Medulla oblongata (tissue), 1 donor: ENCODE results near the gene PNPLA5.
A peak's percentile ranks its signal among the peaks of the same experiment; 100 is the strongest.

Experiments used
- DNase-seq: peaks from one replicate; pipeline ENCODE4 v3.0.0-alpha.2; 2015; ENCODE audit errors: extremely low spot score

Gene PNPLA5

GRCh38 chr22:43901976-43902643 lies 10.3 kb upstream of the PNPLA5 start:
- no peak for DNase-seq

DNA sequence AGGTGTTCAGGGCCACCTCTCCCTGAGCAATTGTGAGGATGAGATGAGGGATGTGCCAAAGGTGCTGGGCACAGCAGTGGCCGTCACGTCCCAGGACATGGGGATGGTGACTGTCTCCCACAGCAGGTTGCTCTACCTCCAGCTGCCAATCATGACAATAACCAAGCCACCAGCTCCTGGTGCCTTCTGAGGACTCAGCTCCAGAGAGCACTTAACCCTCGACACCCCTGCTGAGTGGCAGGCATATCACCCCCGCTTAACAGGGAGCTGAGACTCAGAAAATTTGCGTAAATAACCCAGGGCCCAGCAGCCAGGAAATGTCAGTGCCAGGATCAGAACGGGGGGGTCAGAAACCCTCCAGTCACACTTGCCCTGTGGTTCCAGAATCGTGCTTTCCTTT lies 8.4 kb upstream of the PNPLA5 start:
- DNase-seq, result no peak

DNA sequence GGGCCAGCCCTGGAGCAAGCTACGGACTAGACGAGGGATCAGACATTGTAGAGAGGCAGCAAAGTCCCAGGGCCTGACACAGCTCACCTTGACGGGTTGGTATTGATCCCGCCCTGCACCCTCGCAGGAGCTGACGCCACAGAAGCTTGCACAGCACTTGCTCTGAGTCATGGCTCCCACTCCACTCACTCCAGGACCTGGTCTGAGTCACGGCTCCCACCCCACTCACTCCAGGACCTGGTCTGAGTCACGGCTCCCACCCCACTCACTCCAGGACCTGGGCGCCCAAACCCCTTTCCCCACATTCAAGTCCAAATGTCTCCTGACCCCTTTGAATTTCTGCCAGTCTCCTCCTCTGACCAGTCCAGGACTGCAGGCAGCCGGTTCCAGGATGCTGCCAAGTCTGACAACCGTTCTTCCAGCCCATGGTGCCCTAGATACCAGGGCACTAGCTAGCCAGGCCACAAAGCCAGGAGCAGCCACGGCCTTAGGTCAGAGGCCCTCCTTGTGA lies 6.0 kb upstream of the PNPLA5 start:
- DNase-seq, result no peak

DNA sequence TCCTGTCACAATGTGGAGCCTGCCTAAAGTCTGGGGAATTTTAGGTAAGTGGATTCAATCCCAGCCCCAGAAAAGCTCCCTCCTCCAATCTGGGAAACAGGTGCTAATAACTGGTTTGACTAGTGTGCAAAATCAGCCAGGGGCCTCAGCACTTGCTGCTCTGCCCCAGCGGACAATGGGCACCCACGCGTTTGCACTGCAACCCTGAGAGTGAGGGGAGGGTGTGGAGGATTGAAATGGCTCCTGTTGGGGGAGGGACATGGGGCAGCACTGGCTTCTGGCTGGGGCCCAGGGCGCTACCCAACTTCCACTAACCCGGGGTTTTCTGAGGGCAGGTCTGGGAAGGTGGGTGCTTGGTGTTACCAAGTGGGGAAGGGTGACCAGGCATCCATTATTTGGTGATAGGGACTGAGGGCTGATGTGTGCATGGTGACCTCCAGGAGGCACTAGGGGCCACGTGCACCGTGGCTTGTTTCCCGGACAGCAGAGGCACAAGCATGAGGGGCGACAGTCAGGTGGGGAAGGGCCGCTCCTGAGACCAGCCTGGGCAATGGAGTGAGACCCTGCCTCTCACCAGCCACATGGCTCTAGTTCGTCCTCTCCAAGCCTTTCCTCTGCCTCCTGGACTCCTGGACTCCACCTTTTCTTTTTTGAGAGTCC lies 4.3 kb upstream of the PNPLA5 start:
- DNase-seq, result no peak

- no peak for DNase-seq
Measured at GRCh38 chr22:43894122-43894521, 2.3 kb upstream of the PNPLA5 start.

DNA sequence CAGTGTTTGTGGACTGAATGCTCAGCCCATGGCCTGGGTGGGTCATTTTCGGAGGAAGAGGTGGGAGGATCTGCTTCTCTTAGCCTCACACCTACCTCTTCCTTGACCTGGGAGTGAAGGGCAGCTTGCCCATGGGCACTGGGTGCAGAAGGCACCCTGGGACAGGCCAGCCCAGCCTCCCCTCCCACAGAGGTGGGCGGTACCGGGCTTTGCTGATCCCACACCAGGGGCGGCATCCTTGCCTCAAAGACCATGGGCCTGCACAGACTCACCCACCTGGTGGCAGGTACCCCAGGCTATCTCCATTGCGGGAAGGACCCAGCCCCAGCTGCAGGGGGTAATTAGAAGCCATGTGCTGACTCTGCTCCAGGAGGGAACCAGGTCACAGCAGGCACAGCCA lies 1.5 kb upstream of the PNPLA5 start:
- DNase-seq, result no peak

DNA sequence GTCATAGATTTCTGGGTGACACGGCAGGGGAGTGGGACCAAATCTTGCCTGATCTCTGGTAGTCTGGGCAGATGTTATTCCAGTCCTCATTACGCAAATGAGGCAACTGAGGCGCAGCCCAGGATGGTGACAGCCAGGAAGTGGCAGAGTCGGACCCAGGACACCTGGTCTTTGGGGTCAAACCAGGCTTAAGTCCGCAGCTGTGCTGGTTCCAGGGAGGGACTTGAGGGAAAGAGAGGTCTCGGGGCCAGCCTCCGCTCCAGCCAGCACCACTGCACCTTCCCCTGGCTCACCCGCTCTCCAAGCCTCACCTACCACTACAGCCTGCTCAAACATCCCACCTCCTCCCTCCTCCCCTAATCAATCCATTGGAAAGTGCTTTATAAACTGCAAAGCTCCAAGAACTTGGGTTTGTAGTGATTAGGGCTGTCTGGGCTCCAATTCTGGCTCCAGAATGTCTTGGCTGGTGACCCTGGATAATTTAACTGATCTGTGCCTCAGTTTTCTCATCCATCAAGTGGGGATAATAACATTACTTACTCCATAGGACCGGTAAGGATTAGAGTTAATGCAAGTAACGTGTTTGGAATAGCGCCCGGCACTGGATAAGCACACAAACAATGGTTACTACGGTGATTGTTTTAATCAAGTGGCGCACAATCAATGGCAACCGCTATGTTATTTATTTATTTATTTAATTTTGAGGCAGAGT lies 526 bp upstream of the PNPLA5 start:
- no peak for DNase-seq

DNA sequence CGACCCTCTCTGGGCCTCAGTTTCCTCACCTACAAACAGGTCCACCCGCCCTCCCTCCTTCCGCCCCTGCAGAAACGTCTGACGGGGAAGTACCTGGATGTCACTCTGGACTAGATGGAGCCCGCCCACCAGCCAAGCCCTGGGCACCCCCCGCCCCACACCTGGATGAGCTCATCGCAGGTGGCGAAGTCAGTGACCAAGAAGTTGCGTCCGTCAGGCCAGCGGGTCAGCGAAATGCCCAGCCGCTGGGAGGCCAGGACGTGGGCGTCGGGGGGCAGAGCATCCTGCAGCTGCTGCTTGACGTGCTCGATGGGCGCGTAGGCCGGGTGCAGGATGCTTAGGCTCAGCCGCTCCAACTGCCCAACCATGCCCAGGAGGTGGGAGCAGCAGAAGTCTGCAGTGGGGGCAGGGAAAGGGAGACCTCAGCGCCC lies 897 bp downstream of the PNPLA5 start:
- DNase-seq, result no peak

GRCh38 chr22:43889860-43890253 lies 2.0 kb downstream of the PNPLA5 start:
- DNase-seq, result no peak

DNA sequence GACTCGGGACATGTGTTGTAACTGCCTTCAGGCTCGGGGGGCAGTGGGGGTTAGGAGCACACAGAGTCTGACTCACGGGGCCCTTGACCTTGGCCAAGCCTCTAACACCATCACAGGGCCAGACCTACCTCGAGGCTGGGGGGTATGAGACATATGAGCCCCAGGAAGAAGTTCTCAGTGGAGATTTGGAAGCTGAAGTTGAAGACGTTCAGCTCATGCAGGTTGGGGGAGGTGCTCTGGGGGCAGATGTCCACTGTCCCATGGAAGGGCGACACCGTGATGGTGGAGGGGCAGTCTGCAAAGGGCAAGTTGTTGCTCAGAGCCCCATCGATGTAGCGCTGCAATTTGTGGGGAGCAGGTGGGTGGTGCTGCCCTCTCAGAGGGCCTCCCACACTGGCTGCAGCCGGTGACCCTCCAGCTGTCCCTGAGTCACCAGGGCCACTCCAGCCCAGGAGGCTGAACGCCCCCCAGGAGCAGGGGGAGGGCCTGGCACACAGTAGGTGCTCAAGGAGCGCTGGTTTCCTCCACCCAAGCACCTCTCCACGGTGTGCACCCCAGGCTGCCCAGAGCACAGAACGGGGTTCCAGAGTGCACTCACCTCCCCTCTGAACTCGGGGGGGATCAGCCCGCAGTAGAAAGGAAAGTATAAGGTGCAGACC lies 2.5 kb downstream of the PNPLA5 start:
- no peak for DNase-seq

DNA sequence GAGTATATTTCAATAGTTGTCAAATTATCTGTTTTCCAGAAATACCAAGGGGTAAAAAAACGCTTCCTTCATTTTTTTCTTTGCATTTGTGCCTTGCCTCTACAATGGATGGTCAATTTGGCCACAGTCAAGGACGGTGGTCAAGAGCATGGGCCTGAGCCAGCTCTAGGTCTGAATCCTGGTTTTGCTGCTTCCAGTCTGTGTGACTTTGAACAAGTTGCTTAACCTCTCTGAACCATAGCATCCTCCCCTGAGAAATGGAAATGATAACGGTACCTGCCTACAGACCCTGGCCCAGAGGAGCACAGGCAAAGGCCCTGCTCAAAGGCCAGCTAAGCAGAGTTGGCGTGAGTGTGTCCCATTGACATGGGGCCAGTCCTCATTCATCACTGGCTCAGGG lies 3.1 kb downstream of the PNPLA5 start:
- DNase-seq, result no peak

GRCh38 chr22:43887391-43887790 lies 4.4 kb downstream of the PNPLA5 start:
- DNase-seq, result no peak

DNA sequence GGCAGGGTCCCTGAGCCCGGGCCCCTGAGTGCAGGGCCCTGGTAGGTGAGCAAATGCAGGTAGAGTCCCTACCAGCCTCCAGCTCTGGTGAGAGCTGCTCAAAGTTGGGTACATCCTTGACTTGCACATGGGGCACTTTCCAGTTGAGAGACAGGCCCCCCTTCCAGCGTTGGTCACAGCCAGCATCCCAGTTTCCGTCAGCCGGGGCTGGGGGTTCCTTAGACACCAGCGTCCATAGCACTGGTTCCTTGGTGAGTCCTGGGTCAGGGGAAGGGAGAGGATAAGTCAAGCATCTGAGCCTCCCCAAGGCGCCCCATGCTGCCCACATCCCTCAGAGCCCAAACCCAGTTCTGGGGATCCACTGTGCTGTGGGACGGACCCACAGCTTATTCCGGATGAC lies 5.6 kb downstream of the PNPLA5 start:
- DNase-seq, result no peak

DNA sequence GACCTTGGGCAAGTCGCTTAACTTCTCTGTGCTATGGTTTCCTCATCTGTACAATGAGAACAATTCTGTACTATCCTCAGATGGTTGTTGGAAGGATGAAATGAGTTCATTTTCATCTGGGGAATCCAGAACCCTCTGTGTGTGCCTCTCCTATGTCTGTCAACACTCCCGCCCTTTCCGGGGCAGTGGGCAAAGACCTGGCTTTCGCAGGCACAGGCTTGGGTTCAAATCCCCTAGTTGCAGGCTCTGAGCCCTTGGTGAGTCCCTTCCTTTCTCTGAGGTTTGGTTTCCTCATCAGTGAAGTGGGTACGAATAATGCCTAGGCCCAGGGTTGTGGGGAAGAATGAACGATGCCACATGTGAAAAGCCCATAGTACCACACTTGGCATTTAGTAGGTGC lies 6.0 kb downstream of the PNPLA5 start:
- no peak for DNase-seq

DNA sequence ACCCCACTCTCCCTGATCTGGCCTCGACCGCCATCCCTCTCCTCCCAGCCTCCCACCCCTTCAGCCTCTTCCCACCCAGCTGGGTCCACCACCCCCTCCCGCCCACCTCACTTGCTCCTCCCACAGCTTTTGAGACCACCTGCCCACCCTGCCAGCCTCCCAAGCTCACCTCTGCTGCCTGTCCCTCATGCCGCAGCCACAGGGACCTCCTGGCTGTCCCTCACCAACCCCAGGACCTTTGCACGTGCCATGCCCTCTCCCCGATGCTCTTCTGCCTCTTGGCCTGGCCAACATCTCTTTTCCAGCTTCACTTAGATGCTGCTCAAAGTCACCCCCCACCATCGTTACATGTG lies 6.5 kb downstream of the PNPLA5 start:
- DNase-seq, result no peak

- DNase-seq, result peak; percentile 11
Measured at GRCh38 chr22:43884600-43885318, 7.1 kb downstream of the PNPLA5 start.

- DNase-seq, result no peak
Measured at GRCh38 chr22:43883719-43884415, 7.9 kb downstream of the PNPLA5 start.

- DNase-seq, result peak; percentile 17
Measured at GRCh38 chr22:43883012-43883661, 8.7 kb downstream of the PNPLA5 start.

DNA sequence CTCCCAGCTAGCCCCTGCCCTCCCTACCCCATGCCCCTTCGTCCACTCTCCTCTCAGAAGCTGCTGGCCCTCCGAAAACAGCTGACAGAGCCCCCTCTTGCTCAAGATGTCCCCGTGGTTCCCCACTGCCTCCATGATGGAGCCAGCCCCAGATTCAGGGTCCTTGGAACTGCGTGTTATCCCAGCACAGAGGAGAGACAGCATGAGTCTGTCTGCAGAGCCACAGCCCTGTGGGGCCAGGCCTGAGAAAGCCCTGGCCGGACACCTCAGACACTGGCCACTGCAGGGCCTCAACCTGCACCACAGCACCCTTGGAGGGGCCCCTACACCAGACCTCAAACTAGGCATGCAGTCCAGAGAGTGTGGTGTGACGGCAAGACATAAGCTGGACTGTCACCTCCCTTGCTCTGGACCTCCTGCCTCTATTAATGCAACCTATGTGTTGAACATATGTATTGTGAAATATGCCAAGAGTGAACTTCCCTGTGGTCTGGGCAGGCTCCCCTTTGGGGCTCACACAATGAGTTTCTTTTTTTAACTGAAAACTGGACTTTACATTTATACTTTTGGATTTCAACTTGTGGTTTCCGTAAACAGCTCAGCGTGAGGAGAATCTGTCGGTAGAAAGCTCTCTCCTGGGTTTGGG lies 9.6 kb downstream of the PNPLA5 start:
- no peak for DNase-seq
